Measurements from ENCODE around the gene MCMBP.
"Not testable (repeated sequence)": the region's sequence is repeated elsewhere in the genome, so short reads cannot be mapped to it uniquely, and the experiment has no call there.

The MCMBP gene, protein sequence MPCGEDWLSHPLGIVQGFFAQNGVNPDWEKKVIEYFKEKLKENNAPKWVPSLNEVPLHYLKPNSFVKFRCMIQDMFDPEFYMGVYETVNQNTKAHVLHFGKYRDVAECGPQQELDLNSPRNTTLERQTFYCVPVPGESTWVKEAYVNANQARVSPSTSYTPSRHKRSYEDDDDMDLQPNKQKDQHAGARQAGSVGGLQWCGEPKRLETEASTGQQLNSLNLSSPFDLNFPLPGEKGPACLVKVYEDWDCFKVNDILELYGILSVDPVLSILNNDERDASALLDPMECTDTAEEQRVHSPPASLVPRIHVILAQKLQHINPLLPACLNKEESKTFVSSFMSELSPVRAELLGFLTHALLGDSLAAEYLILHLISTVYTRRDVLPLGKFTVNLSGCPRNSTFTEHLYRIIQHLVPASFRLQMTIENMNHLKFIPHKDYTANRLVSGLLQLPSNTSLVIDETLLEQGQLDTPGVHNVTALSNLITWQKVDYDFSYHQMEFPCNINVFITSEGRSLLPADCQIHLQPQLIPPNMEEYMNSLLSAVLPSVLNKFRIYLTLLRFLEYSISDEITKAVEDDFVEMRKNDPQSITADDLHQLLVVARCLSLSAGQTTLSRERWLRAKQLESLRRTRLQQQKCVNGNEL

DNA sequence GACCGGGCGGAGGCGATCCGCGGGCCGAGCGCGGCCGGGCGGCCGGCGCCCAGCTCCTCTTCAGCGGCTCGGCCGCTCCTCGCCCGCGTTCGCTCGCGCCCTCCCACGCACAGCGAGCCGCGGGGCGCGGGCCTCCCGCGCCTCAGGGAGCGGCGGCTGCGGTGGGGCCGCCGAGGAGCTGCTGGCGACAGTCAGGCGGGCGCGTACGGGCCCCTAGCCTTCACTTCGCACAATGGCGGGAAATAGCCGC lies at the start of gene MCMBP:
TSS of gene MCMBP (minus strand) at position 234 of the 250 bp plus-strand sequence. CDS start 259 bp downstream, outside the sequence.
- no peak for DNase-seq

GRCh38 chr10:119919826-119920225 lies 47.2 kb upstream of the MCMBP start:
- DNase-seq: no peak

- no peak for DNase-seq
Measured at GRCh38 chr10:119919271-119919670, 46.6 kb upstream of the MCMBP start.

DNA sequence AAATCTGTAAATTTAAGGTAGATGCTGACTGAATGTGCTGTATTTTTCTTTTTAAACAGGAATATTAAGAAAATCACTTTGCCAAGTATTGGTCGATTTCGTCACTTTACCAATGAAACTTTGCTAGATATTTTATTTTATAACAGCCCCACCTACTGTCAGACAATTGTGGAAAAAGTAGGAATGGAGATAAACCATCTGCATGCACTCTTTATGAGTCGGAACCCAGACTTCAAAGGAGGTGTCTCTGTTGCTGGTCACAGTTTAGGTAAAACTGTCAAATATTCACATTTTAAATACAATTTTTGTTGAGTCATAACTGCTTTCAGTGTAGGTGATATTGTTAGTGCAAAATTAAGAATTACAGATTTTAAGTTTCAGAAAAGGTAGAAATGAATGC lies 45.1 kb upstream of the MCMBP start:
- DNase-seq: no peak

- no peak for DNase-seq
Measured at GRCh38 chr10:119910689-119911088, 38.0 kb upstream of the MCMBP start.

GRCh38 chr10:119908166-119908565 lies 35.5 kb upstream of the MCMBP start:
- DNase-seq: no peak

GRCh38 chr10:119907695-119908094 lies 35.1 kb upstream of the MCMBP start:
- DNase-seq: not testable (repeated sequence)

- DNase-seq: no peak
Measured at GRCh38 chr10:119903946-119904666, 31.5 kb upstream of the MCMBP start.

DNA sequence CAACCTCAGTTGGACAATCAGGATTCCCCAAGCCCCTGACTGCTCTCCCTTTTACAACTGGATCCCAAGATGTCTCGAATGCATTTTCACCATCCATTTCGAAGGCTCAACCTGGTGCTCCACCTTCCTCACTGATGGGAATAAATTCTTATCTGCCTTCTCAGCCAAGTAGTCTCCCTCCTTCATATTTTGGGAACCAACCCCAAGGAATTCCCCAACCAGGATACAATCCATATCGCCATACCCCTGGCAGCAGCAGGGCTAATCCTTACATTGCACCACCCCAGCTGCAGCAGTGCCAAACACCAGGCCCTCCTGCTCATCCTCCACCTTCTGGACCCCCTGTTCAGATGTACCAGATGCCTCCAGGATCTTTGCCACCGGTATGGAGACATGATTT lies 25.9 kb upstream of the MCMBP start:
- DNase-seq: no peak

DNA sequence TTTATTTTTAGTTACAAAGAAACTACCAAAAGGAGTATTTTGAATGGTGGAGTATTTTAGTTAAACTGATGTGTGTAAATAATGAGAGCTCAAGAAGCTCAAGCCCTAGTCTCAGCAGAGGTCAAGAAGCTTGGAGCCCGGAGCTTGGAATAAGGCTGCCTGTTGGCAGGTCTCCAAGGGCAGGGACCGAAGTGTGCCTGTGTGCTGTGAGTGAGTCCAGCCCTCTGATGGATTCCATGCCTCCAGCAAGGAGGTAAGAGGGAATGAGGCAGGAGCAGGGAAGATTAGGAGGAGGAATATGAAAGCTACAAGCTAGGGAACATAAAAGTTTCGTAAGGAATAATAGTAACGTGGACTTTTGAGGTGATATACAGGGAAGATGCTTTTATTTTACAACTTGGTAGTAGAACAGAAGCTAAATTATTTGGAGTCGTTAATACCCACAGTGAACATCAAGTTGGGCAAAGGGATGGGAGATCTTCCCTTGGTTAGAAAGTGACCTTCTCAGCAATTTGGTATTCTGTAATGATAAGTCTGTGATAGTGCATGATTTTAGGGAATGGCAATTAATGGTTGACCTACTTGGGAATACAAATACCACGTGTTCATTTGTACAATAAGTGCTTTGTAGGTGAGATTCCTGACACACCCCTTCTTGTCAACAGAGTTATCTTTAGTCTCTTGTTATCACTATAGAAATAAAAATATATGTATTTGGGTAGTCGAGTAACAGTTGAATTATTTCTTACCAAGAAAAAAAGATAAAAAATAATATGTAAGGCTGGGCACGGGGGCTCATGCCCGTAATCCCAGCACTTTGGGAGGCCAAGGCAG lies 24.5 kb upstream of the MCMBP start:
- no peak for DNase-seq

- DNase-seq: no peak
Measured at GRCh38 chr10:119896061-119896655, 23.5 kb upstream of the MCMBP start.

GRCh38 chr10:119893845-119894427 lies 21.3 kb upstream of the MCMBP start:
- no peak for DNase-seq

DNA sequence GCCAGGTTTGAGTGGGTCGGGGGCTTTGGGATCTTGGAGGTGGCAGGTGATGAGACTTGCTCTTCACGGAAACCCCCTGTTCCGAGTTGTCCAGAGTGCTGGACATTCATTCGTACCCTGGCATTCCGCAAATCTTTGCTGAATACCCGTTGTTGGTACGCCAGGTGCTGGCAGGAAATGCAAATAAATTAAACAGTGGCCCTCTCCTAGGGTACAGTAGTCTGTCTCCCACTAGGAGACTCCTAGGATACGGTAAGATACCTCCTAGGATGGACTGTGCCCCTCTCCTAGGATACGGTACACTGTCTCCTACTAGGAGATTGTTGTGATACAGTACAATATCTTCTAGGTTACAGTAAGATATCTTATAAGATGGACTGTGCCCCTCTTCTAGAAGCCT lies 20.4 kb upstream of the MCMBP start:
- no peak for DNase-seq

DNA sequence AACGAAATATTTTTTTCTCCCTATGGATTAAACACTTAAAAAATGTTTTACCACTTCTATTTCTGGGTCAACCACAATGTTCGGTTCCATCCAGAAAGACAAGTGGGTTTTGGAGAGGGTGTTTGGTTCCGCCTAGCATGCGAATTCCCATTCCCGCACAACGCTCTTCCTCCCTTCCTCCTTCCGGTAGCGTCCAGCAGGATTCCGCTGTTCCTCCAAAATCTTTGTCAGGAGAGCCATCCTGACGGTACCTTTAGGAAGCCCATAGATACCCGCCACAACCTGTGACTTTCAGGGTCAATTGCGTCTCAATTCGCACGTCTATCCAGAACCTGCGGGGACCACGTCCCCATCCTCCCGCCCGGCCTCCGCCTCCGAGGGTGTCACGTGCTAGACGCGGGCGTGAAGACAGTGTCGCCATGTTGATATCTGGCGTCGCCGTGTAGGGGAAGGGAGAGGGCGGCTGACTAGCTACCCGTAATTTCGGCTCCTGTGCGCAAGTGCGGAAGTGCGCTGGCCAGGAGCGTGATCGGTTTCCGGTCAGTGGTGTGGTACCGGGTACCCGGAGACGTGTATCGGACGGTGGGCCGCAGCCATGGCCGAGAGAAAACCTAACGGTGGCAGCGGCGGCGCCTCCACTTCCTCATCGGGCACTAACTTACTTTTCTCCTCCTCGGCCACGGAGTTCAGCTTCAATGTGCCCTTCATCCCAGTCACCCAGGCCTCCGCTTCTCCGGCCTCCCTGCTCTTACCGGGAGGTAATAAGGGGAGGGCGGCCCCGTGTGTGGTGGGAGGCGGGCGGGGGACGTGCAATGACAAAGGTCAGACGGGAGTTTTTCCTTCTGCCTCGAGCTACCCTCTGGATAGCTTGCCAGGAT lies 19.8 kb upstream of the MCMBP start, which contains the start of gene SEC23IP:
TSS of gene SEC23IP (plus strand) at position 543 of the 878 bp plus-strand sequence. CDS start at position 596, 53 bp downstream.
- DNase-seq: peak; percentile 77

- DNase-seq: not testable (repeated sequence)
Measured at GRCh38 chr10:119891849-119892187, 19.2 kb upstream of the MCMBP start.

GRCh38 chr10:119890307-119890706 lies 17.7 kb upstream of the MCMBP start:
- not testable (repeated sequence) for DNase-seq

- not testable (repeated sequence) for DNase-seq
Measured at GRCh38 chr10:119889201-119889600, 16.6 kb upstream of the MCMBP start.

DNA sequence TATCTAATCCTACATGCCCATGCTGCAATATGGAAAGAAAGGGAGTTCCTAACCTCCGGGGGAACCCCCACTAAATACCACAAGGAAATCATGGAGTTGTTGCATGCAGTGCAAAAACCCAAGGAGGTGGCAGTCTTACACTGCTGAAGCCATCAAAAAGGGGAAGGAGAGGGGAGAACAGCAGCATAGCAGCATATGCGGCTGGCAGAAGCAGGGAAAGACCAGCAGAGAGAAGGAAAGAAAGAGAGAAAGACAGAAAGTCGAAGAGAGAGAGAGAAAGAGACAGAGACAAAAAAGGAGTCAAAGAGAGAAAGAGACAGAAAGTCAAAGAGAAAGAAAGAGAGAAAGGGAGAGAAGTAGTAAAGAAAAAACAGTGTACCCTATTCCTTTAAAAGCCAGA lies 16.1 kb upstream of the MCMBP start:
- DNase-seq: not testable (repeated sequence)

DNA sequence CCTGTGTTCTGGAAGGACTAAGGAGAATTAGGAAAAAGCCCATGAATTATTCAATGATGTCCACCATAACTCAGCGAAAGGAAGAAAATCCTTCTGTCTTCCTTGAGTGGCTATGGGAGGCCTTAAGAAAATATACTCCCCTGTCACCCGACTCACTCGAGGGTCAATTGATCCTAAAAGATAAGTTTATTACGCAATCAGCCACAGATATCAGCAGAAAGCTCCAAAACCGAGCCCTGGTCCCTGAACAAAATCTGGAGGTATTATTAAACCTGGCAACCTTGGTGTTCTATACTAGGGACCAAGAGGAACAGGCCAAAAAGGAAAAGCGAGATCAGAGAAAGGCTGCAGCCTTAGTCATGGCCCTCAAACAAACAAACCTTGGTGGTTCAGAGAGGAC lies 13.4 kb upstream of the MCMBP start:
- not testable (repeated sequence) for DNase-seq

DNA sequence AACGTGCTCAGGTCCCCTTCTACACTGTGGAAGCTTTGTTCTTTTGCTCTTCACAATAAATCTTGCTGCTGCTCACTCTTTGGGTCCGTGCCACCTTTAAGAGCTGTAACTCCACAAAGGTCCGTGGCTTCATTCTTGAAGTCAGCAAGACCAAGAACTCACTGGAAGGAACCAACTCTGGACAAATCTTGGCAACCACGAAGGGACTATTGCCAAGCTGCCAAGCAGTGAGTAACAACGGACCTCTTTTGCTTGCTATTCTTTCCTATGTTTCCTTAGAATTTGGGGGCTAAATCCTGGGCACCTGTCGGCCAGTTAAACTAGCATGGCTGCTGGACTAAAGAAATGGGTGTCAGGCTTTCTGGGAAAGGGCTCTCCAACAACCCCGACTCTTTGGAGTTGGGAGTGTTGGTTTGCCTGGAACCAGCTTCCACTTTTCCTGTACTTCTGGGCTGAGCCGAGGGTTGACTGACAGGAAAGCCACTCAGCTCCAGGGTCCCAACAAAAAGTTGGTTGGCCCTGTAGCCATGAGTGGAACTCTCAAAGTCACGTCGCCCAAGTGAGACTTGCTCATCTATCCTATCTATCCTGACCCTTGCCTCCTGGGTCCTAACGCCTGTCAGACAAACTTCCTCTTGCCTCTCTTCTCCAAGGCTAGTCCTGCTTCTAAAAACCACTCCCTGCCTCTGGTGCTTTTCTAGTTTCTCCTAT lies 11.4 kb upstream of the MCMBP start:
- not testable (repeated sequence) for DNase-seq

Data from NCI-H774 (cell line).